Muscle of arm (tissue), 12 donors: Measurements from ENCODE around the gene ATG4A. TPM values are rescaled to one million over a fixed set of nuclear protein-coding genes. Genes with fewer than 3 reads are reported as not detected.

ENCODE experiments used
- DNase-seq: peaks from one replicate; pipeline ENCODE4 v3.0.0-alpha.2; 2013
- polyA plus RNA-seq, 12 donors: library from polyadenylated mRNA; unstranded; fragments of 120-200 nt; gene quantifications; one replicate each; pipeline ENCODE4 v1.2.1, GENCODE V29; 2013; ENCODE audit not compliant: insufficient read length in 12 of 12

The ATG4A gene
- polyA plus RNA-seq, 12 donors, result 15.5 to 33.1 (median 25.3) TPM; not detected in 1

GRCh38 chrX:108117988-108118387 lies 26.4 kb downstream of the ATG4A start:
- no peak for DNase-seq

- no peak for DNase-seq
These were observed 29.7 kb downstream of the ATG4A start for GRCh38 chrX:108121291-108121690.

- no peak for DNase-seq
These were observed 31.2 kb downstream of the ATG4A start for GRCh38 chrX:108122748-108123147.

GRCh38 chrX:108123591-108124366 lies 32.2 kb downstream of the ATG4A start:
- DNase-seq, result no peak

- DNase-seq, result no peak
These were observed 35.1 kb downstream of the ATG4A start for GRCh38 chrX:108126661-108127060.

- DNase-seq, result no peak
These were observed 35.6 kb downstream of the ATG4A start for GRCh38 chrX:108127152-108127551.

GRCh38 chrX:108130889-108131288 lies 39.3 kb downstream of the ATG4A start:
- no peak for DNase-seq

- DNase-seq, result no peak
These were observed 39.9 kb downstream of the ATG4A start for GRCh38 chrX:108131471-108131870.

- no peak for DNase-seq
These were observed 40.5 kb downstream of the ATG4A start for GRCh38 chrX:108132034-108132433.

GRCh38 chrX:108132876-108133275 lies 41.3 kb downstream of the ATG4A start:
- DNase-seq, result peak; percentile 17

GRCh38 chrX:108134724-108135123 lies 43.1 kb downstream of the ATG4A start:
- no peak for DNase-seq

GRCh38 chrX:108138814-108139702 lies 47.5 kb downstream of the ATG4A start:
- no peak for DNase-seq

GRCh38 chrX:108148524-108148923 lies 56.9 kb downstream of the ATG4A start:
- DNase-seq, result no peak

- no peak for DNase-seq
These were observed 64.5 kb downstream of the ATG4A start for GRCh38 chrX:108156082-108156481.

GRCh38 chrX:108156934-108157466 lies 65.4 kb downstream of the ATG4A start:
- DNase-seq, result no peak

- no peak for DNase-seq
These were observed 66.0 kb downstream of the ATG4A start for GRCh38 chrX:108157628-108158027.

- DNase-seq, result no peak
These were observed 67.6 kb downstream of the ATG4A start for GRCh38 chrX:108159028-108159670.

GRCh38 chrX:108160309-108160708 lies 68.7 kb downstream of the ATG4A start:
- no peak for DNase-seq

- no peak for DNase-seq
These were observed 70.7 kb downstream of the ATG4A start for GRCh38 chrX:108162265-108162664.

GRCh38 chrX:108163333-108164082 lies 71.9 kb downstream of the ATG4A start:
- DNase-seq, result no peak

GRCh38 chrX:108165383-108166111 lies 74.0 kb downstream of the ATG4A start:
- DNase-seq, result peak; percentile 23
